Stimulated activated CD4-positive, alpha-beta T cell treated with anti-CD3 and anti-CD28 coated beads, Interleukin-4, amount 100 ng/mL, for 48 hours (primary cell): ENCODE results near the gene NME8.
"Not testable (repeated sequence)": the region's sequence is repeated elsewhere in the genome, so short reads cannot be mapped to it uniquely, and the experiment has no call there.

Experiments used
- DNase-seq, 2 donors: peaks; one replicate each; pipeline ENCODE4 v3.0.0-alpha.2; 2020; ENCODE audit warnings: low read depth in 2 of 2

The NME8 gene

DNA sequence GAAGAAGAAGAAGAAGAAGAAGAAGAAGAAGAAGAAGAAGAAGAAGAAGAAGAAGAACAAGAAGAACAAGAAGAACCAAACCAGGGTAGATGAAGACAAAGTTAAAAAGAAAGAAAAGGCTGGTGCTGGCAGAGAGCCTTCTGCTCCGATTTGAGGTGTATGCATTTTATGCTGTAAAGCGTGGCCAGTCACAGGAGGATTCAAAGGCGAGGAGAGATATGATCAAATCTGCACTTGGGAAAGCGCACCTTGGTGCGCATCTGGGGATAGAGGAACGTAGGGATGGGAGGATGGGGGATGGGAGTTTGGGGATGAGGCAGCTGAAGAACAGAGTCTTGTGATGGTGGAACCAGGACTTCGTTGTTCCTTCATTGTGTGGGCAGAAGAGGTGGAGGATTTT is at the start of gene NME8:
Gene NME8, plus strand, starts transcription at position 301 of the 400 bp plus-strand sequence. CDS start 1,670 bp downstream, outside the sequence.
- DNase-seq, result no peak

GRCh38 chr7:37806152-37806551 is 42.2 kb upstream of the NME8 start:
- DNase-seq, result no peak

DNA sequence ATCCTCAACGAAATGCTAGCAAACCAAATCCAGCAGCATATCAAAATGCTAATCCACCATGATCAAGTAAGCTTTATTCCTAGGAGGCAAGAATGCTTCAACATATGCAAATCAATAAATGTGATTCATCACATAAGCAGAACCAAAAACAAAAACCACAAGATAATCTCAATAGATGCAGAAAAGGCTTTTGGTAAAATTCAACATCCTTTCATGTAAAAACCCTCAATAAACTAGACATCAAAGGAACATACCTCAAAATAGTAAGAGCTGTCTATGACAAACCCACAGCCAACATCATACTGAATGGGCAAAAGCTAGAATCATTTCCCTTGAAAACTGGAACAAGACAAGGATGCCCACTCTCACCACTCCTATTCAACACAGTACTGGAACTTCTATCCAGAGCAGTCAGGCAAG is 36.2 kb upstream of the NME8 start:
- not testable (repeated sequence) for DNase-seq

- no peak for DNase-seq
These were observed 32.6 kb upstream of the NME8 start for GRCh38 chr7:37815671-37816371.

DNA sequence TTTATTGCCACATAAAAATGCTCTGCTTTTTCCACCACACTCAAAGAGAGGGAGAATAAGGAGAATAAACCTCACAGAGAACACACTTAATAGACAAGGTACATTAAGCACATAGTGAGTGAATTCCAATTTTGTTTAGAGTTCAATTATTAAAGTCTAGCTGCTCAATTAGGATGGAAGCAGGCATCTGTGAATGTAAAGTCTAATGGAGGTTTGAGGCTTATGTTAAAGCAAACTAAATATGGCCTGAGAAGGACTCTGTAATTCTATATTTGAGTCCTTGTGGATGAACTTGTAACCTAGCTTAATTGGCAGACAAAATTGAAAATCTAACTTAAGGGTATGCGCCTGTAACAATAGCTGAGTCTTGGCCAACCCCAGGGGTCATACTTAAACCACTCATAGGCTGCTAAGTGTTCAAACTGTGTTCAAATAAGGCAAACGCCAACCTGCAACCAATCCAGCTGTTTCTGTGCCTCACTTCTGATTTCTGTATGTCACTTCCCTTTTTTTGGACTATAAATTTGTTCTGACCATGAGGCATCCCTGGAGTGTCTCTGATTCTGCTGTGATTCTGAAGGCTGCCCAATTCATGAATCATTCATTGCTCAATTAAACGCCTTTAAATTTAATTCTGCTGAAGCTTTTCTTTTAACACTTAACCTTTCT is 31.3 kb upstream of the NME8 start:
- DNase-seq, result no peak

- DNase-seq, result no peak
These were observed 30.8 kb upstream of the NME8 start for GRCh38 chr7:37817591-37817960.

DNA sequence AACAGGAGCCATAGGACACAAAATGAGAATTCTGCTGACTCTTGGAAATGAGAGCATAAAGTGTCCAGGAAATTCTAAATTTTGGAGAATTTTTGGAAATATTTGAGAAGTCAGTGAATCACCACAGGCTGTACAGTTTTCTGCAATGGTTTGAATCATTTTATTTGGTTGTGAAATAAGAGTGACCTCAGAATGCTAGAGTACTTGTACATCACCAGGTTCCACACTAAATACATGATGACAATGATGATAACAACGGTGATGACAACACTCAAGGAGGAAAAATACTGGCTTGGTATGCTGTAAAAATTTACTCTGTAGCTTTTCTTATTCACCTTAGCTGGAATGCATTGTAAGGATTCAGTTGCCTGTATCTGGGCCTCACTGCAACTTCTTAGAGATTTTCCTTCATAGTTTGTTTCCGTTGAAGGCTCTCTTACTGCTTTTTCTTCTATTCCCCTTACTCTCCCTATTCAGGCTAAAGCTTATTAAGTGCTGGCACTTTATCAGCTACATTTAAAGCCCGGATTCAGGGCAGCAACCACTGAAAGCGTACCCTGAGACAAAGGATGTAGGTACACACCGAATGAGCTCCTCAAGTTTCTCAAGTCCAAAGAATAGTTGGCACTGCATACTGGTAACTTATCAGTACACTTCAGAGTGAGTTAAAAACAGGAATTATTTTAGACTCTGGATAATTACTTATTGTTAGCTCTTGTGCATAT is 30.2 kb upstream of the NME8 start:
- no peak for DNase-seq

DNA sequence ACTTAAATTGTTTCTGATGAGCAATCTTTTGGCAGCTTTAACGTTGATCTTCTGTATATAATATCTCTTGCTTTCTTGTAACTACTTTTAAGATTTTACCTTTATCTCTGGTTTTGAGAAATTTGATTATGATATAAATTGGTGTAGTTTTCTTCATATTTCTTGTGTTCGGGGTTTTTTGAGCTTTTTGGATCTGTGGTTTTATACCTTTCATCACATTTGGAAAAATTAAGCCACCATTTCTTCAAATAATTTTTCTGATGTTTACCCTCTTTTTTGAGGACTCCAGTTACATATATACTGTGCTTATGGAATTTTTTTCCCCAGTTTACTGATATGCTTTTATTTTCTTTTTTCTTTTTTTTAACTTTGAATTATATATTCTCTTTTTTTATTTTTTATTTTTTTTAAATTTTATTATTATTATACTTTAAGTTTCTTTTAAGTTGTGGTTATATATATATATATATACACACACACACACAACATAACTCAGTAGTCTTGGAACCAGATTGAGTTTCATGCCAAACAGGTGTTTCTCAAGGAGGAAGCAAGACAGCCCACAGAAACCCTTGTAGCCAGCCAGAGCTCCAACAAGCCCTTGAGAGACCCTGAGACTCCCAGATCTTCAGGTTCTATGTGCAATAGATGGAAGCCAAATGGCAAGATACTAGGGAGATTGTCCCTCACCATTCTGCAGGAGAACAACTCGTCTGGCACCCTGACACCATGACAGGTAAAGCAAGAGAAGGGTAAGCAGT is 27.5 kb upstream of the NME8 start:
- DNase-seq, result no peak

DNA sequence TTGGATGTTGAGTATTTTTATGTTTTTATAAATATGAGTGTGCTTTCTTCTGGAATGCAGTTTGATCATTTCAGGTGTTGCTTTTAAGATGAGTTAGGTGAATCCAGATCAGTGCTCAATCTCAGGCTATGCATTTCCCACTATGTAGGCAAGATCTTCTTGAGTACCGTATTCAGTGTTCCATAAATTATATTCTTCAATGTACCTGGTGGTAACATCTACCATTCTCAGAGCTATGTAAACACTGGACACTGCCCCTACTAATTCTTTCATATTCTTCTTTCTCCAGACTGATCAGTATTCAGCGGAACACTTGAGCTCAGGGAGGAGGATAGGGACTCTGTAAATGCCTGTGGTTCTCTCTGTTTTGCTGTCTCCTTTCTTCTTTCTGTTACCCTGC is 25.5 kb upstream of the NME8 start:
- no peak for DNase-seq

GRCh38 chr7:37823557-37823956 is 24.8 kb upstream of the NME8 start:
- DNase-seq, result no peak

DNA sequence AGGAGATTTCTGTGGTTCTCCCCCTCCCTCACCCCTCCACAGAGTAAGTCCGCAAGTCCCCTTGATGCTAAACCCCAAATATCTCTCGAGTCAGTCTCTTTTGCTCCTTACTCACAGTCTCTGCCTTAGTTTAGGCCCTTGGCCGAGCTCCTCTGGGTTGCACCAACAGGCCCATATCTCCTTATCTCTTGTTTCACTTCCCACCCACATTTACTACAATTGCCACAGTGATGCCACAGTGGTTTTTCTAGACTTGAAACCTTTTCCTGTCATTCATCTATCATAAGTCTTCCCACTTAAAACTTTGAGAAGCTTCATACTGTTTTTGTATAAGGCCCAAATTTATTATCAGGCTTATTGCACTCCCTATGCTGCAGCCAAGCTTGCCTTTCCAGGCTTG is 23.4 kb upstream of the NME8 start:
- DNase-seq, result no peak

DNA sequence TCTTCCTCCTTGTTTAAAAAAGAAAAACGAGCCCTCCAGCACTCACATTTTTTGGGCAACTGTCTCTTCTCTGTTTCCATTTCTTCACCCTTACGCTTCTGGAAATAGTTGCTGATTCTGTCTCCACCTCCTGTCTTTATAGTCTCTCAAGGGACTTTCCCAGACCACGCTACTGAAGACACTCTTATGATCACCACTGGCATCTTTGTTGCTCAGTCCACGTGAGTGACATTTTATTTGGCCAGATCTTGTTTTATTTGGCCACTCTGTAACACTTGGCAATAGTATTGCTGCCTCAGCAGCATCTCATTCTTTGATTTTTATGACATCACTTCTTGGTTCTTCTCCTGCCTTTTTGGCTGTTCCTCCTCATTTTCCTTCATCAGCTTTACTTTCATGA is 21.6 kb upstream of the NME8 start:
- DNase-seq, result no peak

DNA sequence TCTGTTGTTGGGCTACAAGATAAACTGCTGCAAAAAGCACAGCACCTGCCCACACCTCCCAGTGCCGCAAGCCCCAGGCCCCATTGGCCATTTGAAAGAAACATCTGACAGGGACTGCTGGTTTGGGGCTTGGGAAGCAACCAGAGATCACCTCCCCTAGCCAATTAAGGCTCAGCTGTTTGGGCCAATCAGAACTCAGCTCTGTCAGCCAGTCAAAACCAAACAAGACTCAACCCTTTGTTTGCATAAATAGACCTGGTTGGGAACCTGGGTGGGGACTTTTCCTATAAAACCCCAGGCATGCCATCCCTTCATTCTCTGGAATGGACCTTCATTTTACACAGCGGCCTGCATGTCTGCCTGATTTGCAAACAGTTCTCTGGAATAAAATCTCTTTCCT is 17.2 kb upstream of the NME8 start:
- DNase-seq, result no peak

DNA sequence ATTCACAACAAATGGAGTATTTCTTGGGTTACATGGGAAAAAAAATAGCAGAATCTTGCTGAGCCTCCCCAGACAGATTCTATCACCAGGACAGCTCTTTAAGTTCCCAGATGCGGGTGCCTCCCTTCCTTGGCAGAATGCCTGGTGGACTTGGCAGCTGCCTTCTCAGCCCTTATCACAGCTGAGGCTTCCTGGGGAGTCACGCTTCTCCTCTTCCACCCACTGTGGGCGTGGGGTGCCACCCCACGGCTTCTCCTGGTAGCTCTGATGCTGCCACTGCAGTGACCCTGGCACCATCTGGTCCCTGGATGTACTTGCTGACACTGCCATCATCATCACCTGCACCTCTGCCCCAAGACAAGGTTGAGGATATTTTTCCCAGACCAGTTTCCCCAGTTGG is 16.2 kb upstream of the NME8 start:
- no peak for DNase-seq

- peak in 1 of 2 donors; percentile 13 for DNase-seq
These were observed 15.1 kb upstream of the NME8 start for GRCh38 chr7:37833107-37833817.

- DNase-seq, result no peak
These were observed 14.6 kb upstream of the NME8 start for GRCh38 chr7:37833818-37834146.

- no peak for DNase-seq
These were observed 5.1 kb downstream of the NME8 start for GRCh38 chr7:37853468-37853867.

GRCh38 chr7:37882086-37882485 is 33.7 kb downstream of the NME8 start:
- DNase-seq, result no peak

DNA sequence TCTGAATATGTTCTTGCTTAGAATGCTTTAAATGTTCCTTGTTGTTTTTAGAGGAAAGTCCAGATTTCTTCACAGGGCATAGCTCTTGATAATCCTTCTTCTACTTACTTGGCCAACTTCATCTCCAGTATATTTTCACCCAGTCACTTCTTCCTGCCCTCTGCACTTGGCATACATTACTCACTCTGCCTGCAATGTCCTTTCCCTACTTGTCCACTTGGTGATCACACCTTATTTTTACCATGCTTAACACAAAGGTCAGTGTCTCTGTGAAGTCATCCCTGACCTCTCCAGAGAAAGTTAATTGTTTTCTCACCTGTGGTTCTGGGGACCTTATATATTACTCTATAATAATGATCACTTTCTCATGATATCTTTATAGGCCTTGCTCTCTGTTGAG is 45.0 kb downstream of the NME8 start:
- no peak for DNase-seq

- DNase-seq, result no peak
These were observed 46.3 kb downstream of the NME8 start for GRCh38 chr7:37894671-37895070.

DNA sequence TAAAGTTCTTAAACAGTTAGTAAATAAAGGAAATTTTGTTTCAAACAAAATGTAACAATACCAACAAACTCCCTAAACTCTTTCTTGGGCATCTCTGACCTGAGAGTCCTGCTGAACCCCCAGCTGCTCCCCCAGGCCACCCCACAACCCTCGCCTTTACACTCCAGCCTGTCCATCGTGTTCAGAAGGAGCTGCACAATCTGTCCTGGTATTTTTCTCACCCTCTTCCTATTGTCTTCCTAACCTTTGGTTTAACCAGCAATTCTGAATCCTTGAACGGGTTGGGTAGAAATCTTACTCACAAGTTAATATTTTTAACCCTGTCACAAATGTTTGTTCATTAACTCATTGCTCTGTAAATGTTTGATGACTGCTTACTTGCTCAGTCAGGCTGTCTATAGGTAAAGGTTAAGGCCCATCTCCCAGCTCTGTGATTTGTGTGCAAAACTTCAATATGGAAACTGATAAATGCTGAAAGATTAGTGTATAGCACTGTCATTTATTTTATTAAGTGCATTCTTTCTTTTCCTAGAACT is 51.4 kb downstream of the NME8 start:
- no peak for DNase-seq
